HEK293 (cell line): ENCODE data around the gene UBR4.

ENCODE experiments used
- CTCF ChIA-PET: fragments of 350-600 bp; formaldehyde crosslinking; extraction: SDS; loops from one replicate; lab custom pipeline; 2021; ENCODE audit warnings: antibody characterized with exemption; lab: Yijun Ruan, JAX
- POLR2A ChIA-PET: fragments of 300-600 bp; formaldehyde crosslinking; extraction: SDS; loops from one replicate; lab custom pipeline; 2020; ENCODE audit warnings: antibody characterized with exemption, inconsistent platforms; lab: Yijun Ruan, JAX
- H3K27ac ChIP-seq: fragments of 200-500 bp; sonication (Bioruptor generic); 2 replicates; pipeline ENCODE4 v1.5.1; 2014; ENCODE audit warnings: low read depth, low read length, control low read depth, inconsistent platforms; ENCODE audit errors: extremely low read depth
- H3K36me3 ChIP-seq, 2 experiments: fragments of 200-500 bp in 1 of 2; sonication (Bioruptor generic) in 1 of 2; 1 replicate in 1 of 2; 2 replicates in 1 of 2; pipeline ENCODE4 v1.5.1; 2014 to 2017; ENCODE audit warnings: inconsistent platforms in 2 of 2, low read length in 2 of 2; ENCODE audit not compliant: control insufficient read depth in 2 of 2, insufficient read depth in 1 of 2
- H3K4me1 ChIP-seq: fragments of 200-500 bp; sonication (Bioruptor generic); 2 replicates; pipeline ENCODE4 v1.5.1; 2014; ENCODE audit warnings: mild to moderate bottlenecking, low read length, inconsistent platforms; ENCODE audit not compliant: control insufficient read depth, insufficient read depth
- H3K4me3 ChIP-seq: 2 replicates; pipeline ENCODE4 v1.5.1; 2011; ENCODE audit warnings: low read depth, mild to moderate bottlenecking, control low read depth, low read length, moderate library complexity
- H3K9me3 ChIP-seq: fragments of 200-500 bp; sonication (Bioruptor generic); 2 replicates; pipeline ENCODE4 v1.5.1; 2014; ENCODE audit warnings: low read depth, low read length, inconsistent platforms; ENCODE audit not compliant: control insufficient read depth, insufficient read depth
- GLIS1 ChIP-seq: fragments of 450-650 bp; formaldehyde crosslinking; IDR thresholded peaks from 2 replicates; pipeline ENCODE4 v1.5.1; 2016; ENCODE audit warnings: missing biosample characterization, missing genetic modification characterization
- HOXC10 ChIP-seq: sonication (generic); formaldehyde crosslinking; IDR thresholded peaks from 2 replicates; pipeline ENCODE4 v1.8.1; 2023; ENCODE audit warnings: mild to moderate bottlenecking, missing genetic modification reagents
- KLF1 ChIP-seq: fragments of 450-650 bp; formaldehyde crosslinking; IDR thresholded peaks from 2 replicates; pipeline ENCODE4 v1.5.1; 2016; ENCODE audit warnings: missing biosample characterization, missing genetic modification characterization
- KLF10 ChIP-seq: fragments of 450-650 bp; IDR thresholded peaks from 2 replicates; pipeline ENCODE4 v1.5.1; 2018; ENCODE audit warnings: missing biosample characterization, mild to moderate bottlenecking, missing genetic modification characterization
- TRIM28 ChIP-seq: IDR thresholded peaks from 2 replicates; pipeline ENCODE4 v1.6.1; 2011; ENCODE audit warnings: low read length, control low read depth, borderline replicate concordance
- WT1 ChIP-seq: fragments of 450-650 bp; formaldehyde crosslinking; IDR thresholded peaks from 2 replicates; pipeline ENCODE4 v1.5.1; 2016; ENCODE audit warnings: missing biosample characterization, missing genetic modification characterization
- ZBTB1 ChIP-seq: fragments of 450-650 bp; formaldehyde crosslinking; IDR thresholded peaks from 2 replicates; pipeline ENCODE4 v1.5.1; 2016; ENCODE audit warnings: missing biosample characterization, missing genetic modification characterization
- ZIC2 ChIP-seq: fragments of 450-650 bp; formaldehyde crosslinking; IDR thresholded peaks from 2 replicates; pipeline ENCODE4 v1.5.1; 2016; ENCODE audit warnings: missing biosample characterization, missing genetic modification characterization
- ZNF335 ChIP-seq: fragments of 450-650 bp; formaldehyde crosslinking; conservative IDR thresholded peaks from 2 replicates; pipeline ENCODE4 v1.5.1; 2016; ENCODE audit warnings: missing biosample characterization, missing genetic modification characterization
- ZNF596 ChIP-seq: fragments of 450-650 bp; IDR thresholded peaks from 2 replicates; pipeline ENCODE4 v1.5.0; 2018; ENCODE audit warnings: missing biosample characterization, mild to moderate bottlenecking, missing genetic modification characterization, moderate library complexity
- ZNF843 ChIP-seq: fragments of 450-650 bp; formaldehyde crosslinking; IDR thresholded peaks from 2 replicates; pipeline ENCODE4 v1.5.1; 2016; ENCODE audit warnings: missing biosample characterization, missing genetic modification characterization
- TF ChIP-seq, protein P1 (sequence below): fragments of 450-650 bp; formaldehyde crosslinking; IDR thresholded peaks from 2 replicates; pipeline ENCODE4 v1.5.1; 2016; ENCODE audit warnings: missing biosample characterization, missing genetic modification characterization
- TF ChIP-seq, protein P2 (sequence below): fragments of 450-650 bp; formaldehyde crosslinking; IDR thresholded peaks from 2 replicates; pipeline ENCODE4 v1.5.1; 2016; ENCODE audit warnings: missing biosample characterization, missing genetic modification characterization, borderline replicate concordance
- TF ChIP-seq, protein P3 (sequence below): fragments of 450-650 bp; formaldehyde crosslinking; IDR thresholded peaks from 2 replicates; pipeline ENCODE4 v1.5.1; 2017; ENCODE audit warnings: missing biosample characterization, missing genetic modification characterization
- TF ChIP-seq, protein P4 (sequence below): fragments of 450-650 bp; formaldehyde crosslinking; IDR thresholded peaks from 2 replicates; pipeline ENCODE4 v1.5.1; 2016; ENCODE audit warnings: missing biosample characterization, missing genetic modification characterization, low read depth
- TF ChIP-seq, protein P5 (sequence below): fragments of 450-650 bp; formaldehyde crosslinking; IDR thresholded peaks from 2 replicates; pipeline ENCODE4 v1.5.1; 2016; ENCODE audit warnings: missing biosample characterization, missing genetic modification characterization

Gene UBR4

DNA sequence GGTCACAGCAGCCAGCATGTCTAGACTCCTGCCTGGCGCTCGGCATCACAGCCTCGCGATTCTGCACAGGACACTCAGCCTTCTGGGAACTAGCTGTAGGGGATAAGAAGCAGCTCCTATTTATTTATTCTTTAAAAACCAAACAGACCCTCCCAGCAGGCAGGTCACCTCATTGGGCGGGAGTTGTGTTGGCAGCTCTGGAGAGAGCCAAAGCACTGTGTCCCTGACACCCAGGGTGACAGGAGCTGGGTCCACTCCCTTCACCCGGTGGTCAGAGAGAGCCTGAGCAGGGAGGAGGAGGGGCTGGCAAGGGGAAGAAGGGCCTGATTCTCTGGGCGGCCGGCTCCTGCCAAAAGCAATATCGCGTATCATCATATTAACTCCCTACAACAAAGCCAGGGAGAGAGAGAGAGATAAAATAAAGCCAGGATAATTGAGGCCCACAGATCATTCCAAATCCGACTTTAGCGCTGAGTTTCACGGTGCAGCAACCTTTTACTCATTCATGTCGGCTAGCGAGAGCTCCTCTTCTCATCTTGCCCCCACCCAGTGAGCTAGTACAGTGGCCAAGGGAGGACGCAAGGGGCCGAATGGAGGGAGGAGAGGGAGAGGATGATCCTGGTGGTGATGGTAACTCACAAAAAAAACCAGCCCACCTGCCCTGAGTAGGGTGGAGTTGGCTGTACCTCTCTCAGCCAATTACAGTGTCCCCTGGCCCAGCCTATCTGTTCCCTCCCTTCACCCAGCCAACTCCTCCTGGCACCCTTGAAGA lies 173.8 kb downstream of the UBR4 start:
- no peaks in the 10 kb centered on the region for H3K9me3 ChIP-seq
- 0 out of 2 replicates have a peak, but pooled peaks have one; percentile 15 for TF ChIP-seq ZNF843 (tag by site-specific recombination)
- peak; percentile 89 for TF ChIP-seq WT1
- peak; percentile 18; the same call in 1 of the 2 replicates for TF ChIP-seq ZIC2 (tag by site-specific recombination)
- peak; percentile 74 for TF ChIP-seq KLF1 (tag by site-specific recombination)
- peak; percentile 6; the same call in 1 of the 2 replicates for TF ChIP-seq GLIS1
- no peak for TF ChIP-seq HOXC10 (CRISPR knock-in tag)
- TF ChIP-seq, protein P1, sequence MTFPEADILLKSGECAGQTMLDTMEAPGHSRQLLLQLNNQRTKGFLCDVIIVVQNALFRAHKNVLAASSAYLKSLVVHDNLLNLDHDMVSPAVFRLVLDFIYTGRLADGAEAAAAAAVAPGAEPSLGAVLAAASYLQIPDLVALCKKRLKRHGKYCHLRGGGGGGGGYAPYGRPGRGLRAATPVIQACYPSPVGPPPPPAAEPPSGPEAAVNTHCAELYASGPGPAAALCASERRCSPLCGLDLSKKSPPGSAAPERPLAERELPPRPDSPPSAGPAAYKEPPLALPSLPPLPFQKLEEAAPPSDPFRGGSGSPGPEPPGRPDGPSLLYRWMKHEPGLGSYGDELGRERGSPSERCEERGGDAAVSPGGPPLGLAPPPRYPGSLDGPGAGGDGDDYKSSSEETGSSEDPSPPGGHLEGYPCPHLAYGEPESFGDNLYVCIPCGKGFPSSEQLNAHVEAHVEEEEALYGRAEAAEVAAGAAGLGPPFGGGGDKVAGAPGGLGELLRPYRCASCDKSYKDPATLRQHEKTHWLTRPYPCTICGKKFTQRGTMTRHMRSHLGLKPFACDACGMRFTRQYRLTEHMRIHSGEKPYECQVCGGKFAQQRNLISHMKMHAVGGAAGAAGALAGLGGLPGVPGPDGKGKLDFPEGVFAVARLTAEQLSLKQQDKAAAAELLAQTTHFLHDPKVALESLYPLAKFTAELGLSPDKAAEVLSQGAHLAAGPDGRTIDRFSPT (tag by site-specific recombination) = no peak
- TF ChIP-seq ZNF335 (tag by site-specific recombination) = peak; percentile 45
- TF ChIP-seq, all 188 proteins: peak for 6
- no peak overlapping the region for H3K27ac ChIP-seq
- H3K36me3 ChIP-seq = no peaks in the 10 kb centered on the region
- H3K4me1 ChIP-seq = 0 out of 2 replicates have a peak, but pooled peaks cover 4% of the 10 kb centered on the region
- ChIA-PET POLR2A (no interaction called here), CTCF (interaction anchor here (0.8 to 2.3 kb wide), 3 partner anchors 12 to 123 kb away, joined by 3 to 8 read pairs (median 5); no protein-coding TSS in a partner anchor)
- no peak overlapping the region for H3K4me3 ChIP-seq

DNA sequence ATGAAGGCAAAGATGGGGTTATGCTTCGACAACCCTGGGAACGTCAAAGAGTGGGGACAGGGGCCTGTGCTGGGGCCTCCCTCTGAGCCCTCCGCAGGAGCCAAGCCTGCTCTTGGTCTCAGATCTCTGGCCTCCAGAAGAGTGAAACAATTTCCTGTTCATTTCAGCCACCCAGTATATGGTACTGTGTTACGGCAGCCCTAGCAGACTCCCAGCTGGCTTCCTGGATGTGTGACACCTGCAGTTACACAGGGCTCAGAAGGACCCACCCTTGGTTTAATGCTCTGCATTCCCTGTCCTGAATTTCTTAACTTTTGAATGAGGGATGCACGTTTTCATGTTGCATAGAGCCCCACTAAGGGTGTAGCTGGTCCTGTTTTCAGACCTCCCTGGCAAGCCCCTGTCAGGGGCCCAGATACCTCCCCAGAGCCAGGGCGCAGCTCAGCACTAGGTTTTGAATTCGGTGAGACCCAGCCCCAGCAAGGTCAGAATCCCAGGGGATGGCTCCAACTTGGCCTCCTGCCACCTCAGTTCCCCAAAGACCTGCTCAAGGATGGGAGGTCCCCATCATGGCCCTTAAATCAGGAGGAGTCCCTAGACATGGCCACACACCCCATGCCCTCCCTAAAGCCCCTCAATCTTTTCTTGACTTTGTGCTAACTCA lies 174.6 kb downstream of the UBR4 start:
- TF ChIP-seq, protein P2, sequence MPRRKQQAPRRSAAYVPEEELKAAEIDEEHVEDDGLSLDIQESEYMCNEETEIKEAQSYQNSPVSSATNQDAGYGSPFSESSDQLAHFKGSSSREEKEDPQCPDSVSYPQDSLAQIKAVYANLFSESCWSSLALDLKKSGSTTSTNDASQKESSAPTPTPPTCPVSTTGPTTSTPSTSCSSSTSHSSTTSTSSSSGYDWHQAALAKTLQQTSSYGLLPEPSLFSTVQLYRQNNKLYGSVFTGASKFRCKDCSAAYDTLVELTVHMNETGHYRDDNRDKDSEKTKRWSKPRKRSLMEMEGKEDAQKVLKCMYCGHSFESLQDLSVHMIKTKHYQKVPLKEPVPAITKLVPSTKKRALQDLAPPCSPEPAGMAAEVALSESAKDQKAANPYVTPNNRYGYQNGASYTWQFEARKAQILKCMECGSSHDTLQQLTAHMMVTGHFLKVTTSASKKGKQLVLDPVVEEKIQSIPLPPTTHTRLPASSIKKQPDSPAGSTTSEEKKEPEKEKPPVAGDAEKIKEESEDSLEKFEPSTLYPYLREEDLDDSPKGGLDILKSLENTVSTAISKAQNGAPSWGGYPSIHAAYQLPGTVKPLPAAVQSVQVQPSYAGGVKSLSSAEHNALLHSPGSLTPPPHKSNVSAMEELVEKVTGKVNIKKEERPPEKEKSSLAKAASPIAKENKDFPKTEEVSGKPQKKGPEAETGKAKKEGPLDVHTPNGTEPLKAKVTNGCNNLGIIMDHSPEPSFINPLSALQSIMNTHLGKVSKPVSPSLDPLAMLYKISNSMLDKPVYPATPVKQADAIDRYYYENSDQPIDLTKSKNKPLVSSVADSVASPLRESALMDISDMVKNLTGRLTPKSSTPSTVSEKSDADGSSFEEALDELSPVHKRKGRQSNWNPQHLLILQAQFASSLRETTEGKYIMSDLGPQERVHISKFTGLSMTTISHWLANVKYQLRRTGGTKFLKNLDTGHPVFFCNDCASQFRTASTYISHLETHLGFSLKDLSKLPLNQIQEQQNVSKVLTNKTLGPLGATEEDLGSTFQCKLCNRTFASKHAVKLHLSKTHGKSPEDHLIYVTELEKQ (tag by site-specific recombination) = no peak
- TF ChIP-seq, protein P3, sequence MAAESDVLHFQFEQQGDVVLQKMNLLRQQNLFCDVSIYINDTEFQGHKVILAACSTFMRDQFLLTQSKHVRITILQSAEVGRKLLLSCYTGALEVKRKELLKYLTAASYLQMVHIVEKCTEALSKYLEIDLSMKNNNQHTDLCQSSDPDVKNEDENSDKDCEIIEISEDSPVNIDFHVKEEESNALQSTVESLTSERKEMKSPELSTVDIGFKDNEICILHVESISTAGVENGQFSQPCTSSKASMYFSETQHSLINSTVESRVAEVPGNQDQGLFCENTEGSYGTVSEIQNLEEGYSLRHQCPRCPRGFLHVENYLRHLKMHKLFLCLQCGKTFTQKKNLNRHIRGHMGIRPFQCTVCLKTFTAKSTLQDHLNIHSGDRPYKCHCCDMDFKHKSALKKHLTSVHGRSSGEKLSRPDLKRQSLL = no peak
- TF ChIP-seq, protein P4, sequence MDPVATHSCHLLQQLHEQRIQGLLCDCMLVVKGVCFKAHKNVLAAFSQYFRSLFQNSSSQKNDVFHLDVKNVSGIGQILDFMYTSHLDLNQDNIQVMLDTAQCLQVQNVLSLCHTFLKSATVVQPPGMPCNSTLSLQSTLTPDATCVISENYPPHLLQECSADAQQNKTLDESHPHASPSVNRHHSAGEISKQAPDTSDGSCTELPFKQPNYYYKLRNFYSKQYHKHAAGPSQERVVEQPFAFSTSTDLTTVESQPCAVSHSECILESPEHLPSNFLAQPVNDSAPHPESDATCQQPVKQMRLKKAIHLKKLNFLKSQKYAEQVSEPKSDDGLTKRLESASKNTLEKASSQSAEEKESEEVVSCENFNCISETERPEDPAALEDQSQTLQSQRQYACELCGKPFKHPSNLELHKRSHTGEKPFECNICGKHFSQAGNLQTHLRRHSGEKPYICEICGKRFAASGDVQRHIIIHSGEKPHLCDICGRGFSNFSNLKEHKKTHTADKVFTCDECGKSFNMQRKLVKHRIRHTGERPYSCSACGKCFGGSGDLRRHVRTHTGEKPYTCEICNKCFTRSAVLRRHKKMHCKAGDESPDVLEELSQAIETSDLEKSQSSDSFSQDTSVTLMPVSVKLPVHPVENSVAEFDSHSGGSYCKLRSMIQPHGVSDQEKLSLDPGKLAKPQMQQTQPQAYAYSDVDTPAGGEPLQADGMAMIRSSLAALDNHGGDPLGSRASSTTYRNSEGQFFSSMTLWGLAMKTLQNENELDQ (tag by site-specific recombination) = no peak
- no peak for TF ChIP-seq KLF10
- no peak for TF ChIP-seq ZNF596
- TF ChIP-seq ZBTB1 (tag by site-specific recombination) = no peak
- TF ChIP-seq, protein P5, sequence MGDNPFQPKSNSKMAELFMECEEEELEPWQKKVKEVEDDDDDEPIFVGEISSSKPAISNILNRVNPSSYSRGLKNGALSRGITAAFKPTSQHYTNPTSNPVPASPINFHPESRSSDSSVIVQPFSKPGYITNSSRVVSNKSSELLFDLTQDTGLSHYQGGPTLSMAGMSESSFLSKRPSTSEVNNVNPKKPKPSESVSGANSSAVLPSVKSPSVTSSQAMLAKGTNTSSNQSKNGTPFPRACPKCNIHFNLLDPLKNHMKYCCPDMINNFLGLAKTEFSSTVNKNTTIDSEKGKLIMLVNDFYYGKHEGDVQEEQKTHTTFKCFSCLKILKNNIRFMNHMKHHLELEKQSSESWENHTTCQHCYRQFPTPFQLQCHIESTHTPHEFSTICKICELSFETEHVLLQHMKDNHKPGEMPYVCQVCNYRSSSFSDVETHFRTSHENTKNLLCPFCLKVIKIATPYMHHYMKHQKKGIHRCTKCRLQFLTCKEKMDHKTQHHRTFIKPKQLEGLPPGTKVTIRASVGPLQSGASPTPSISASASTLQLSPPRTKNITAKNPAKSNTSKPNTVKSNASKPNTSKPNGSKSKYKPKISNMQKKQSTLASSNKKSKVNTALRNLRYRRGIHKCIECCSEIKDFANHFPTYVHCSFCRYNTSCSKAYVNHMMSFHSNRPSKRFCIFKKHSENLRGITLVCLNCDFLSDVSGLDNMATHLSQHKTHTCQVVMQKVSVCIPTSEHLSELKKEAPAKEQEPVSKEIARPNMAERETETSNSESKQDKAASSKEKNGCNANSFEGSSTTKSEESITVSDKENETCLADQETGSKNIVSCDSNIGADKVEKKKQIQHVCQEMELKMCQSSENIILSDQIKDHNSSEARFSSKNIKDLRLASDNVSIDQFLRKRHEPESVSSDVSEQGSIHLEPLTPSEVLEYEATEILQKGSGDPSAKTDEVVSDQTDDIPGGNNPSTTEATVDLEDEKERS (tag by site-specific recombination) = no peak
- no peak for TF ChIP-seq TRIM28
- Histone ChIP-seq H3K4me3 (no peak overlapping the region), H3K27ac (no peak overlapping the region), H3K9me3 (no peaks in the 10 kb centered on the region), H3K4me1 (0 out of 2 replicates have a peak, but pooled peaks cover 4% of the 10 kb centered on the region), H3K36me3 (no peaks in the 10 kb centered on the region)
- POLR2A ChIA-PET = interaction anchor here (1.3 kb wide), 1 partner anchor 13 kb away, joined by 3 read pairs; no protein-coding TSS in a partner anchor
- CTCF ChIA-PET = interaction anchor here (0.6 to 2.3 kb wide), 5 partner anchors 9 to 867 kb away, joined by 3 to 8 read pairs (median 3); no protein-coding TSS in a partner anchor
